ENCODE measurements around the gene XAB2.
"Not testable (repeated sequence)": the region's sequence is repeated elsewhere in the genome, so short reads cannot be mapped to it uniquely, and the experiment has no call there.

The XAB2 gene

GRCh38 chr19:7611541-7612279 is 17.6 kb downstream of the XAB2 start:
- no peak for DNase-seq

GRCh38 chr19:7610491-7611240 is 18.7 kb downstream of the XAB2 start:
- DNase-seq, result no peak

GRCh38 chr19:7607874-7608560 is 21.3 kb downstream of the XAB2 start:
- no peak for DNase-seq

GRCh38 chr19:7607212-7607873 is 22.0 kb downstream of the XAB2 start:
- DNase-seq, result no peak

- no peak for DNase-seq
These were observed 23.1 kb downstream of the XAB2 start for GRCh38 chr19:7606289-7606688.

- no peak for DNase-seq
These were observed 23.7 kb downstream of the XAB2 start for GRCh38 chr19:7605490-7606222.

GRCh38 chr19:7603919-7604318 is 25.4 kb downstream of the XAB2 start:
- DNase-seq, result no peak

GRCh38 chr19:7602935-7603497 is 26.3 kb downstream of the XAB2 start:
- DNase-seq, result no peak

- DNase-seq, result no peak
These were observed 27.0 kb downstream of the XAB2 start for GRCh38 chr19:7602240-7602934.

GRCh38 chr19:7600721-7601120 is 28.6 kb downstream of the XAB2 start:
- DNase-seq, result no peak

GRCh38 chr19:7598180-7598579 is 31.2 kb downstream of the XAB2 start:
- no peak for DNase-seq

- no peak for DNase-seq
These were observed 31.7 kb downstream of the XAB2 start for GRCh38 chr19:7597689-7598088.

- no peak for DNase-seq
These were observed 33.0 kb downstream of the XAB2 start for GRCh38 chr19:7596211-7596937.

GRCh38 chr19:7595466-7596133 is 33.7 kb downstream of the XAB2 start, which contains the start of gene CAMSAP3:
Gene CAMSAP3 (plus strand): TSS chr19:7595863. CDS start chr19:7596003, 140 bp downstream.
- DNase-seq, result no peak

- no peak for DNase-seq
These were observed 39.1 kb downstream of the XAB2 start for GRCh38 chr19:7590256-7590655.

GRCh38 chr19:7589822-7590221 is 39.5 kb downstream of the XAB2 start:
- no peak for DNase-seq

GRCh38 chr19:7582446-7582845 is 46.9 kb downstream of the XAB2 start:
- DNase-seq, result no peak

- DNase-seq, result no peak
These were observed 50.2 kb downstream of the XAB2 start for GRCh38 chr19:7579182-7579581.

- DNase-seq, result no peak
These were observed 51.2 kb downstream of the XAB2 start for GRCh38 chr19:7578127-7578526.

- not testable (repeated sequence) for DNase-seq
These were observed 51.9 kb downstream of the XAB2 start for GRCh38 chr19:7577422-7577821.

All from NCI-H446 treated with DMSO at 0.1 percent for 48 hours (cell line).